ENCODE results near the gene KIF16B. TPM values are rescaled to one million over a fixed set of nuclear protein-coding genes. Genes with fewer than 3 reads are reported as not detected.

Gene KIF16B
- total and polyA plus RNA-seq, 2 of the 13 experiments (the other 11 are each of a cell fraction or from before 2014, with no cell fraction given), result 6.9 to 18.0 TPM

DNA sequence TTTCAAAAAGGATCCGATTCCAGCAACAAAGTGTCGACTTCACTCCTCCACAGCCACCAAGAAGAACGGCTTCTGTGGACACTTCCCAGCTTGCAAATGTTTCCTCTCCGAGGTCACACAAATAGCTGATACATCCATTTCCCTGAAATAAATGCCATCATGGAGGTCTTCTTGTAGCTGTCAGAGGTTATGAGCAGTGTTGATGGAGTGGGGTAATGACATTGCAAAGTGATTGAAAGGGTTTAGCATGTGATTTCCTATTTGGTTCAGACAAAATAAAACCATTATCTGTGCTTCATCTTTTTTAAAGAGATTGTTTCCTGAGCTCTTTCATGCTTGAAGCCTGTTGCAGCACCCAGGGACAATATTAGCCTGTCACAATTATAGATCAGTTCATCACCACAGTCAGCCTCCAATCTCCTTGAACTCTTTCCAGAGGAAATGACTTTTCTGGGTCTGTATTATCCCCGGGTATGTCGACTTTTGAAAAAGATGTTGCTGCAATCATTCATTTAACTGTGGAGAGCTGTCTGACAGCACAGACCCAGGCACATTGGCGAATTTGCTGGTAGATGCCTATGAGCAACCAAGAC lies 16.9 kb upstream of the KIF16B start:
- Histone ChIP-seq H3K27ac (ENCODE audit: extremely low read length, insufficient read depth, low read length) (no peak overlapping the region), H3K79me2 (ENCODE audit: insufficient read depth, low read length) (no peaks in the 10 kb centered on the region), H3K9me3 (ENCODE audit: low read length) (no peaks in the 10 kb centered on the region), H4K20me1 (ENCODE audit: insufficient read depth, low read length) (no peaks in the 10 kb centered on the region), H2AFZ (ENCODE audit: low read length) (no peak overlapping the region), H3K9ac (ENCODE audit: insufficient read depth, low read depth, low read length) (no peak overlapping the region), H3K4me3 (replicated peaks in 1 of 3; ENCODE audit: insufficient read depth in 1 of 3, low read depth in 2 of 3, low read length in 3 of 3) (no peak overlapping the region), H3K27me3 (ENCODE audit: control insufficient read depth in 1 of 2, insufficient read depth in 2 of 2, low read length in 2 of 2) (no peaks in the 10 kb centered on the region; a peak in 2 of 5 replicates), H3K36me3 (replicated peaks in 1 of 2; ENCODE audit: control insufficient read depth in 1 of 2, insufficient read depth in 2 of 2, low read length in 2 of 2) (no peaks in the 10 kb centered on the region), H3K4me2 (ENCODE audit: low read depth, low read length) (no peak overlapping the region), H3K4me1 (ENCODE audit: insufficient read depth, low read length) (peaks cover 23% of the 10 kb centered on the region)
- 39% methylated on average over 7 of the region's 7 CpGs for WGBS (ENCODE audit: low lambda C conversion rate)
- no TSS peak for BruUV-seq (replicated peaks)
- intact Hi-C loops (cut with micrococcal nuclease; ENCODE audit: unreplicated experiment), result no loop called here
- in situ Hi-C loops (cut with HindIII; ENCODE audit: extremely low pct_ligation_motif_present, low pct_unique_long_range_greater_than_20kb), result no loop called here
- ChIA-PET POLR2A (no interaction called here), CTCF (ENCODE audit: low intra/inter-chr PET ratio, low total read pairs) (interaction anchor here (1.2 kb wide), 1 partner anchor 171 kb away, joined by 5 read pairs; no protein-coding TSS in a partner anchor)
- DNase-seq (ENCODE audit: low spot score), result no peak
- no peak for FAIRE-seq
- no peak for ATAC-seq
- TF ChIP-seq ZBTB8A (CRISPR knock-in tag; IDR thresholded peaks at IDR 0.05; ENCODE audit: borderline replicate concordance, low read depth) (no peak), ZNF543 (CRISPR knock-in tag; IDR thresholded peaks at IDR 0.05) (no peak), ZNF121 (CRISPR knock-in tag; IDR thresholded peaks at IDR 0.05) (no peak), RAD21 (CRISPR knock-in tag; IDR thresholded peaks at IDR 0.05) (no peak), REPIN1 (CRISPR knock-in tag; IDR thresholded peaks at IDR 0.05; ENCODE audit: borderline replicate concordance, low read depth) (no peak), MIXL1 (CRISPR knock-in tag; IDR thresholded peaks at IDR 0.05) (no peak), RARA (CRISPR knock-in tag; IDR thresholded peaks at IDR 0.05) (no peak)
- TF ChIP-seq, protein P1, sequence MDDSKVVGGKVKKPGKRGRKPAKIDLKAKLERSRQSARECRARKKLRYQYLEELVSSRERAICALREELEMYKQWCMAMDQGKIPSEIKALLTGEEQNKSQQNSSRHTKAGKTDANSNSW (CRISPR knock-in tag; IDR thresholded peaks at IDR 0.05; ENCODE audit: borderline replicate concordance), result no peak

DNA sequence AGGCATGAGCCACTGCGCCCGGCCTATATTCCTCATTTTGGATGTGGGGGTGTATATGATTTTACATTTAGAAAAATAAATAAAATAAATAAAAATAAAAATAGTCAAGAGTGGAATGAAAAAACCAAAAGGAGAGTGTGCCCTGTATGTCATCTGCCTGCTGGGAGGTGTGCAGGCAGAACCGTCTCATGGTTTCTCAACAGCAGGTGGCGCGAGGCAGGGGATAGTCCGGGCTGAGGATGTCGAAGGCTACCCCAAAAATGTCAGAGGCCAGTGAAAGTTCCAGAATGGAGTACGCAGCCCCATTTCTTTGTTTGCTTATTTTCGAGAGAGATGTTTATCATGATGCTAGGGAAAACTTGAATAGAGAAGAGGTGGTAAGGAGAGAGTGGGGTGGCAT lies 16.4 kb upstream of the KIF16B start:
- ChIA-PET CTCF (ENCODE audit: low intra/inter-chr PET ratio, low total read pairs) (interaction anchor here (1.2 kb wide), 1 partner anchor 172 kb away, joined by 5 read pairs; no protein-coding TSS in a partner anchor), POLR2A (no interaction called here)
- Histone ChIP-seq H3K4me3 (replicated peaks in 1 of 3; ENCODE audit: insufficient read depth in 1 of 3, low read depth in 2 of 3, low read length in 3 of 3) (no peak overlapping the region), H2AFZ (ENCODE audit: low read length) (no peak overlapping the region), H3K36me3 (replicated peaks in 1 of 2; ENCODE audit: control insufficient read depth in 1 of 2, insufficient read depth in 2 of 2, low read length in 2 of 2) (no peaks in the 10 kb centered on the region), H3K4me1 (ENCODE audit: insufficient read depth, low read length) (peaks cover 23% of the 10 kb centered on the region), H3K9ac (ENCODE audit: insufficient read depth, low read depth, low read length) (no peak overlapping the region), H3K9me3 (ENCODE audit: low read length) (no peaks in the 10 kb centered on the region), H3K27ac (ENCODE audit: extremely low read length, insufficient read depth, low read length) (no peak overlapping the region), H3K79me2 (ENCODE audit: insufficient read depth, low read length) (no peaks in the 10 kb centered on the region), H4K20me1 (ENCODE audit: insufficient read depth, low read length) (no peaks in the 10 kb centered on the region), H3K4me2 (ENCODE audit: low read depth, low read length) (no peak overlapping the region), H3K27me3 (ENCODE audit: control insufficient read depth in 1 of 2, insufficient read depth in 2 of 2, low read length in 2 of 2) (no peaks in the 10 kb centered on the region; a peak in 2 of 5 replicates)
- WGBS (ENCODE audit: low lambda C conversion rate), result 42% methylated on average over 9 of the region's 9 CpGs
- in situ Hi-C loops (cut with HindIII; ENCODE audit: extremely low pct_ligation_motif_present, low pct_unique_long_range_greater_than_20kb) (no loop called here), intact Hi-C loops (cut with micrococcal nuclease; ENCODE audit: unreplicated experiment) (loop anchor here (1.0 kb wide), 1 partner anchor 172 kb away; no protein-coding TSS in a partner anchor)
- FAIRE-seq (no peak), ATAC-seq (peak; percentile 77), DNase-seq (ENCODE audit: low spot score) (no peak)
- no TSS peak for BruUV-seq (replicated peaks)
- TF ChIP-seq TARDBP (CRISPR knock-in tag; IDR thresholded peaks at IDR 0.05), result no peak
- TF ChIP-seq ATRX (CRISPR knock-in tag; IDR thresholded peaks at IDR 0.05; ENCODE audit: borderline replicate concordance), result no peak
- TF ChIP-seq, protein P2, sequence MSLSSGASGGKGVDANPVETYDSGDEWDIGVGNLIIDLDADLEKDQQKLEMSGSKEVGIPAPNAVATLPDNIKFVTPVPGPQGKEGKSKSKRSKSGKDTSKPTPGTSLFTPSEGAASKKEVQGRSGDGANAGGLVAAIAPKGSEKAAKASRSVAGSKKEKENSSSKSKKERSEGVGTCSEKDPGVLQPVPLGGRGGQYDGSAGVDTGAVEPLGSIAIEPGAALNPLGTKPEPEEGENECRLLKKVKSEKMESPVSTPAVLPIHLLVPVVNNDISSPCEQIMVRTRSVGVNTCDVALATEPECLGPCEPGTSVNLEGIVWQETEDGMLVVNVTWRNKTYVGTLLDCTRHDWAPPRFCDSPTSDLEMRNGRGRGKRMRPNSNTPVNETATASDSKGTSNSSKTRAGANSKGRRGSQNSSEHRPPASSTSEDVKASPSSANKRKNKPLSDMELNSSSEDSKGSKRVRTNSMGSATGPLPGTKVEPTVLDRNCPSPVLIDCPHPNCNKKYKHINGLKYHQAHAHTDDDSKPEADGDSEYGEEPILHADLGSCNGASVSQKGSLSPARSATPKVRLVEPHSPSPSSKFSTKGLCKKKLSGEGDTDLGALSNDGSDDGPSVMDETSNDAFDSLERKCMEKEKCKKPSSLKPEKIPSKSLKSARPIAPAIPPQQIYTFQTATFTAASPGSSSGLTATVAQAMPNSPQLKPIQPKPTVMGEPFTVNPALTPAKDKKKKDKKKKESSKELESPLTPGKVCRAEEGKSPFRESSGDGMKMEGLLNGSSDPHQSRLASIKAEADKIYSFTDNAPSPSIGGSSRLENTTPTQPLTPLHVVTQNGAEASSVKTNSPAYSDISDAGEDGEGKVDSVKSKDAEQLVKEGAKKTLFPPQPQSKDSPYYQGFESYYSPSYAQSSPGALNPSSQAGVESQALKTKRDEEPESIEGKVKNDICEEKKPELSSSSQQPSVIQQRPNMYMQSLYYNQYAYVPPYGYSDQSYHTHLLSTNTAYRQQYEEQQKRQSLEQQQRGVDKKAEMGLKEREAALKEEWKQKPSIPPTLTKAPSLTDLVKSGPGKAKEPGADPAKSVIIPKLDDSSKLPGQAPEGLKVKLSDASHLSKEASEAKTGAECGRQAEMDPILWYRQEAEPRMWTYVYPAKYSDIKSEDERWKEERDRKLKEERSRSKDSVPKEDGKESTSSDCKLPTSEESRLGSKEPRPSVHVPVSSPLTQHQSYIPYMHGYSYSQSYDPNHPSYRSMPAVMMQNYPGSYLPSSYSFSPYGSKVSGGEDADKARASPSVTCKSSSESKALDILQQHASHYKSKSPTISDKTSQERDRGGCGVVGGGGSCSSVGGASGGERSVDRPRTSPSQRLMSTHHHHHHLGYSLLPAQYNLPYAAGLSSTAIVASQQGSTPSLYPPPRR (CRISPR knock-in tag; IDR thresholded peaks at IDR 0.05; ENCODE audit: borderline replicate concordance), result no peak
- no peak for TF ChIP-seq ZNF747 (CRISPR knock-in tag; IDR thresholded peaks at IDR 0.05; ENCODE audit: borderline replicate concordance)
